NT2/D1 (cell line): ENCODE data around the gene DHRS9.
"Not testable (repeated sequence)": the region's sequence is repeated elsewhere in the genome, so short reads cannot be mapped to it uniquely, and the experiment has no call there.

ENCODE experiments used
- SUZ12 ChIP-seq: IDR thresholded peaks from 2 replicates; pipeline ENCODE4 v1.6.1; 2011; ENCODE audit not compliant: insufficient read length, insufficient read depth; ENCODE audit errors: extremely low read depth
- YY1 ChIP-seq: IDR thresholded peaks from 2 replicates; pipeline ENCODE4 v1.6.1; 2011; ENCODE audit not compliant: insufficient read length, insufficient read depth
- ZNF274 ChIP-seq: IDR thresholded peaks from 2 replicates; pipeline ENCODE4 v1.6.1; 2011; ENCODE audit warnings: mild to moderate bottlenecking, low read depth, low read length

GRCh38 chr2:169136428-169136827 lies 67.1 kb downstream of the DHRS9 start:
- not testable (repeated sequence) for TF ChIP-seq ZNF274, SUZ12, YY1
